ENCODE measurements around the gene SGCD.

DNA sequence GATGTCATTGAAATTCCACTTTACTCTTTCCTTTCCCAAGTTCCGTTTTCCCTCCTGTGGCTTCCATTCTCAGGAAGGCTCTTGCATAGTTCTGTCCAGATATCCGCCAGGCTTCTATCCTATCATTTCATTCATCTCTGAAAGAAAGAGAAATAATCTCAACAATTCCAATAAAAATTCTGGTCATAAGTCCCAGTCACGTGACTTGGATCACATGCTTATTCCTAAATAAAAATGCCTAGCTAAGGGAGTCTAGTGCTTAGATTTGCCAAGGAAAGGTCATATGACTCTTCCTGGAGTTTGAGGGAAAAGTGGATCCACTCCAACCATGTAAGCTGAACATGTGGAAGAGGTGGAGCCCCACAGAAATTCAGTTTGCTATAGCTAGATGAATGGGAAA lies 377.2 kb downstream of the SGCD start:
- TF ChIP-seq, protein P1, sequence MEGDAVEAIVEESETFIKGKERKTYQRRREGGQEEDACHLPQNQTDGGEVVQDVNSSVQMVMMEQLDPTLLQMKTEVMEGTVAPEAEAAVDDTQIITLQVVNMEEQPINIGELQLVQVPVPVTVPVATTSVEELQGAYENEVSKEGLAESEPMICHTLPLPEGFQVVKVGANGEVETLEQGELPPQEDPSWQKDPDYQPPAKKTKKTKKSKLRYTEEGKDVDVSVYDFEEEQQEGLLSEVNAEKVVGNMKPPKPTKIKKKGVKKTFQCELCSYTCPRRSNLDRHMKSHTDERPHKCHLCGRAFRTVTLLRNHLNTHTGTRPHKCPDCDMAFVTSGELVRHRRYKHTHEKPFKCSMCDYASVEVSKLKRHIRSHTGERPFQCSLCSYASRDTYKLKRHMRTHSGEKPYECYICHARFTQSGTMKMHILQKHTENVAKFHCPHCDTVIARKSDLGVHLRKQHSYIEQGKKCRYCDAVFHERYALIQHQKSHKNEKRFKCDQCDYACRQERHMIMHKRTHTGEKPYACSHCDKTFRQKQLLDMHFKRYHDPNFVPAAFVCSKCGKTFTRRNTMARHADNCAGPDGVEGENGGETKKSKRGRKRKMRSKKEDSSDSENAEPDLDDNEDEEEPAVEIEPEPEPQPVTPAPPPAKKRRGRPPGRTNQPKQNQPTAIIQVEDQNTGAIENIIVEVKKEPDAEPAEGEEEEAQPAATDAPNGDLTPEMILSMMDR (conservative IDR thresholded peaks at IDR 0.05 in 1 of 2, IDR thresholded peaks at IDR 0.05 in 1 of 2; ENCODE audit: extremely low read depth in 1 of 2, insufficient read depth in 1 of 2, low read depth in 1 of 2, low read length in 2 of 2) = no peak
- no peak for TF ChIP-seq EZH2 (IDR thresholded peaks at IDR 0.05; ENCODE audit: borderline replicate concordance, low read length)

All from mammary epithelial cell (primary cell).